ENCODE results near the gene SSUH2. TPM values are rescaled to one million over a fixed set of nuclear protein-coding genes. Genes with fewer than 3 reads are reported as not detected.
"Not testable (repeated sequence)": the region's sequence is repeated elsewhere in the genome, so short reads cannot be mapped to it uniquely, and the experiment has no call there.

The SSUH2 gene
- total RNA-seq, 1 donor from 2014 or later, result not detected

GRCh38 chr3:8678751-8679150, 34.2 kb upstream of the SSUH2 start:
- no peak for TF ChIP-seq CTCF (IDR thresholded peaks at IDR 0.05; ENCODE audit: insufficient read depth, low read length, poor library complexity, severe bottlenecking)
- H3K36me3 ChIP-seq (ENCODE audit: control insufficient read depth, insufficient read depth, low read length), result no peaks in the 10 kb centered on the region
- DNase-seq (ENCODE audit: low read depth), result no peak
- H3K27me3 ChIP-seq (ENCODE audit: control insufficient read depth, insufficient read depth, low read length), result no peaks in the 10 kb centered on the region
- H3K4me3 ChIP-seq (ENCODE audit: low read depth, low read length), result peak overlapping the region; percentile 11

- H3K27me3 ChIP-seq (ENCODE audit: control insufficient read depth, insufficient read depth, low read length); DNase-seq (ENCODE audit: low read depth); H3K4me3 ChIP-seq (ENCODE audit: low read depth, low read length); H3K36me3 ChIP-seq (ENCODE audit: control insufficient read depth, insufficient read depth, low read length): not testable (repeated sequence)
Measured at GRCh38 chr3:8677258-8677657, 32.7 kb upstream of the SSUH2 start.

GRCh38 chr3:8675591-8675990, 31.0 kb upstream of the SSUH2 start:
- not testable (repeated sequence) for H3K36me3 ChIP-seq (ENCODE audit: control insufficient read depth, insufficient read depth, low read length); H3K27me3 ChIP-seq (ENCODE audit: control insufficient read depth, insufficient read depth, low read length); DNase-seq (ENCODE audit: low read depth); H3K4me3 ChIP-seq (ENCODE audit: low read depth, low read length)

DNA sequence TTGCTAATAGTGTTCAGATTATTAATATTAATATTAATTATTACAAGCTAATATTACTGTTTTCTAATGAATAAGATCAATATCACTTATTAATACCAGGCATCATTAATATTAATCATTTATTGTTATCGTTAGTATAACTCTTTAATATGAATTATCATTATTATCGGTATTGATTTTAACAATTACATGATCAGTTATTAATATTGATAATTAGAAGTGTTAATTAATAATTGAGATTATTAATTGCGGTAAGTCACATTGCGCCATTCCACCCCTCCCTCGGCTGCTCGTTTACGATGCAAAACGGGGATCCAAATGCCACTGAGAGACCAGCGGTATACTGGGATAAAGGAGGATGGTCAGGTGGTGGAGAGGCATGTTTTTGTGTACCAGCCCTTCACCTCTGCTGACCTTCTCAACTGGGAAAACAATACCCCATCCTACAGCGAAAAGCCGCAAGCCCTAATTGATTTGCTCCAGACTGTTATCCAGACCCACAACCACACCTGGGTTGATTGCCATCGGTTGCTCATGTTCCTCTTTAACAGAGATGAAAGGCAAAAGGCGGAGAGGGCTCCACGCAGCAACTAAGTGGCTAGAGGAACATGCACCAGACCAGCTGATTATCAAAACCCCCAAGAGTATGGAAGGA, 28.6 kb upstream of the SSUH2 start:
- Histone ChIP-seq H3K4me3 (ENCODE audit: low read depth, low read length) (no peak overlapping the region), H3K27me3 (ENCODE audit: control insufficient read depth, insufficient read depth, low read length) (no peaks in the 10 kb centered on the region), H3K36me3 (ENCODE audit: control insufficient read depth, insufficient read depth, low read length) (no peaks in the 10 kb centered on the region)
- no peak for TF ChIP-seq CTCF (IDR thresholded peaks at IDR 0.05; ENCODE audit: insufficient read depth, low read length, poor library complexity, severe bottlenecking)
- DNase-seq (ENCODE audit: low read depth), result no peak

DNA sequence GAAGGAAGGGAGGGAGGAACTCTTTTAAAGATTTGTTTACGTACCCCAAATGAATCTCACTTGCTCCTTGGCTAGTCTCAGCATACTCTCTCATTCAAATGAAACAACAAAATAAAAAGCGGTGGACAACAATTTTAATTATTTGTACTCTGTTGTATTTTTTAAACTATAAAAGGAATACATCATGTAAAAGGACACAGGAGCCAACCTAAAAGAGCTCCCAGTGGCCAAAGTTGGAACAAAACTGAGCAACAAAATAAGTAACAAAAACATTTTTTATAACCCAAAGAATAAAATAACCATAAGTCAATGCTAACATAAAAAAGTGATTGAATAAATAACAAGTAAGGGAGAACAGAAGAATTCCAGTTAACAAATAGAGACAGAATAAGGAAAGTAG, 24.4 kb upstream of the SSUH2 start:
- H3K27me3 ChIP-seq (ENCODE audit: control insufficient read depth, insufficient read depth, low read length), result peaks cover 2% of the 10 kb centered on the region
- H3K36me3 ChIP-seq (ENCODE audit: control insufficient read depth, insufficient read depth, low read length), result no peaks in the 10 kb centered on the region
- no peak overlapping the region for H3K4me3 ChIP-seq (ENCODE audit: low read depth, low read length)
- no peak for TF ChIP-seq CTCF (IDR thresholded peaks at IDR 0.05; ENCODE audit: insufficient read depth, low read length, poor library complexity, severe bottlenecking)
- DNase-seq (ENCODE audit: low read depth), result no peak

DNA sequence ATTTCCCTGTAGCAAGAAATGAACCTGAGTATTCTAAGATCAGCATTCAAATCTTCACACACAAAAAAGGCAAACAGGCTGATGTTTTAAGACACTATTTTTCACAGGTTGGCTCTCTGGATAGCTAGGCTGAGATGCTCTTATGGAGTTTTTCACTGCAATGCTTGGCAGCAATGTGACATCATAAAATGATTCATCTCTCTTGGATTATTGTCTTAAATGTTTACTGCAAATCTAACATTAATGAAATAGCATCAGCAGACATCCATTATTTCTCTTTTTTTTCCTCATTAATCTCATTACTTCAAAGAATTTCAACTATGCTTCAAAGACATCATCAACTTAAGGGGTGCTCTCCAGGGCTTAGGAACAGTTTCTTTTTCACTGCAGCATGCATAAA, 23.6 kb upstream of the SSUH2 start:
- Histone ChIP-seq H3K4me3 (ENCODE audit: low read depth, low read length) (no peak overlapping the region), H3K27me3 (ENCODE audit: control insufficient read depth, insufficient read depth, low read length) (peaks cover 2% of the 10 kb centered on the region), H3K36me3 (ENCODE audit: control insufficient read depth, insufficient read depth, low read length) (no peaks in the 10 kb centered on the region)
- DNase-seq (ENCODE audit: low read depth), result no peak
- no peak for TF ChIP-seq CTCF (IDR thresholded peaks at IDR 0.05; ENCODE audit: insufficient read depth, low read length, poor library complexity, severe bottlenecking)

DNA sequence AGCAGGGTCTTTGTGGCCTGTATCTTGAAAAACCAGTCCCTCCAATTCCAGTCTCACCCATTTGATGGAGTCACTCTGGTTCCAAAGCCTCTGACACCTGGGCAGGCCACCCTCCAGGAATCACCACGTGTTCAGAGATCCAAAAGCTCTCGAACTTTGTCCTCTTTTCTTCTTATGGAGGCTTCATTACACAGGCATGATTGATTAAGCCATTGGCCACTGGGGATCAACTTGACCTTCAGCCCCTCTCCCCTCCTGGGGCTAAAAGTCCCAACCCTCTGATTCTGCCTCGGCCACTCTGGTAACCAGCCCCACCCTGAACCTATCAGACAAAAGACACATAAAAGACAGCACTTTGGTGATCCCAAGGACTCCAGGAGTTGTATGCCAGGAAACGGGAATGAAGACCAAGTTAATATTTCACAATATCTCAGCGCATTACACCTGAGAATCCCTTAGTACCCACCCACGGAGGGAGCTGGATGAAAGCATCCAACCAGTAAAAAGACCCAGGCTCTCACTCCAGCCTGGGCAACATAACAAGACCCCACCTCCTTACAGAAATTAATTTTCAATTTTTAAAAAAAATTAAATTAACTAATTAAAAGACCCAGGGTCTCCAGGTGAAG, 23.0 kb upstream of the SSUH2 start:
- DNase-seq (ENCODE audit: low read depth), result no peak
- H3K4me3 ChIP-seq (ENCODE audit: low read depth, low read length), result no peak overlapping the region
- H3K27me3 ChIP-seq (ENCODE audit: control insufficient read depth, insufficient read depth, low read length), result peaks cover 4% of the 10 kb centered on the region
- no peaks in the 10 kb centered on the region for H3K36me3 ChIP-seq (ENCODE audit: control insufficient read depth, insufficient read depth, low read length)
- no peak for TF ChIP-seq CTCF (IDR thresholded peaks at IDR 0.05; ENCODE audit: insufficient read depth, low read length, poor library complexity, severe bottlenecking)
